Measurements from ENCODE around the gene CROCC2. TPM values are rescaled to one million over a fixed set of nuclear protein-coding genes. Genes with fewer than 3 reads are reported as not detected.

The CROCC2 gene
- total RNA-seq, 1 donor from 2014 or later: 3.4 TPM

DNA sequence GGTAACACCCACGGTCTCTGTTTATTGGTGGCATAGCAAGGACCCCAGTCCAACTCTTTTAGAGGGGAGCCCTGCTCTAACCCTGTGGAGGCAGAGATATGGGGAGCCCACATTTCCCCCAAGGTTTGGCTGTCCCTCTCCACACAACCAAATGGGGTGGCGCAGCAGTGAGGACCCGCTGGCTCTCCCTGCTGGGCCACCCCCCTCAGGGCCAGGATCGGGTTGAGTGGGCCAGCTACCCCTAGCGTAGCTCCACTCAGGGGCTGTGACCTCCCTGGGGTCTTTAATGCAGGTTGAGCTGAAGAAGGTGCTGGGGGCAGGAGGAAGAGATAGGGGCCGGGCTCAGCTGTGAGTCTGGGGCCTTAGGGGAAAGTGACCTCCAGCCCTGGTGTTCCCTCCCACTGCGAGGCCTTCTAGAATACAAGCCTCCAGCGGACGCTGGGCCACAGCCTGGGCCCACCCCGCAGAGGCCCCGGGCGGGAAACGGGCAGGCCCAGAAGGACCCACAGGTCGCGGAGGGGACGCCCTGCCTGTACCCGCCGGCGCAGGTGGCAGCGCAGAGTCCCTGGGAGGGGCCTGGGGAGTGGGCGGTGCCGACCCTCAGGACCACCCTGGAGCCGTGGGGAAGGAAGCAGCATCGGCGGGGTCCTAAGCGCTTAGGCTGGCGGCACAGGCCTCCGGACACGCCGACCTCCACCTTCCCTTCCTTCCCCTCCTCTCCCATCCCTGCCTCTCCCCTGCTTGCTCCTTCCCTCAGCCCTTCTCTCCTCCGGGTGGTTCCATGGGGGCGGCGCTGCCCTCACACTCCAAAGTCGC lies 9.6 kb downstream of the CROCC2 start:
- H3K36me3 ChIP-seq: no peaks in the 10 kb centered on the region
- no peak overlapping the region for H3K4me3 ChIP-seq
- no peak for ATAC-seq
- peaks cover 19% of the 10 kb centered on the region for H3K27me3 ChIP-seq (ENCODE audit: low read depth)
- DNase-seq: peak; percentile 46
- intact Hi-C loops (cut with DNase I): no loop called here
- TF ChIP-seq, protein P1, sequence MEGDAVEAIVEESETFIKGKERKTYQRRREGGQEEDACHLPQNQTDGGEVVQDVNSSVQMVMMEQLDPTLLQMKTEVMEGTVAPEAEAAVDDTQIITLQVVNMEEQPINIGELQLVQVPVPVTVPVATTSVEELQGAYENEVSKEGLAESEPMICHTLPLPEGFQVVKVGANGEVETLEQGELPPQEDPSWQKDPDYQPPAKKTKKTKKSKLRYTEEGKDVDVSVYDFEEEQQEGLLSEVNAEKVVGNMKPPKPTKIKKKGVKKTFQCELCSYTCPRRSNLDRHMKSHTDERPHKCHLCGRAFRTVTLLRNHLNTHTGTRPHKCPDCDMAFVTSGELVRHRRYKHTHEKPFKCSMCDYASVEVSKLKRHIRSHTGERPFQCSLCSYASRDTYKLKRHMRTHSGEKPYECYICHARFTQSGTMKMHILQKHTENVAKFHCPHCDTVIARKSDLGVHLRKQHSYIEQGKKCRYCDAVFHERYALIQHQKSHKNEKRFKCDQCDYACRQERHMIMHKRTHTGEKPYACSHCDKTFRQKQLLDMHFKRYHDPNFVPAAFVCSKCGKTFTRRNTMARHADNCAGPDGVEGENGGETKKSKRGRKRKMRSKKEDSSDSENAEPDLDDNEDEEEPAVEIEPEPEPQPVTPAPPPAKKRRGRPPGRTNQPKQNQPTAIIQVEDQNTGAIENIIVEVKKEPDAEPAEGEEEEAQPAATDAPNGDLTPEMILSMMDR (IDR thresholded peaks at IDR 0.05): no peak
- no peak overlapping the region for H3K27ac ChIP-seq
- no peaks in the 10 kb centered on the region for H3K9me3 ChIP-seq
- H3K4me1 ChIP-seq: peaks cover 41% of the 10 kb centered on the region

DNA sequence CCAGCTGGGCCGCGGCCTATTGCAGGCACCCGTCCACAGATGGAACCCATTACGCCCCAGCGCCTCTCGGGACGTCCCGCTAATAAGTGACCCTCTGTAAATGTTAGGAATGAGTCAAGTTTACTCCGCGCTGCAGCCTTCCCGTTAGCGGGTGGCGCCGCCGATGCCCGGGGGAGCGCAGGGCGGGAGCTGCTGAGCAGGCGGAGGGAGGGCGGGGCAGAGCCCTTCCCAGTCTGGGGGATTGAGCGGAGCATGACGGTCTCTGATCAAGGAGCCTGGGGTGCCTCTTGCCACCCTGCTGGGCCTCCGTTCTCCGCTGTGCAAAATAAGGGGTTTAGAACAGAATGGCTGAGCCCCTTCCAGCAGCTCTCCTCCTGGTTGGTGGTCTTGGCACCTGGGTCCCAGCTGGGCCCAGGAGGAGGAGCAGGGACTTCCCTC lies 10.5 kb downstream of the CROCC2 start:
- no peaks in the 10 kb centered on the region for H3K36me3 ChIP-seq
- H3K27ac ChIP-seq: no peak overlapping the region
- peaks cover 47% of the 10 kb centered on the region for H3K4me1 ChIP-seq
- TF ChIP-seq, protein P1 (IDR thresholded peaks at IDR 0.05): no peak
- intact Hi-C loops (cut with DNase I): no loop called here
- no peaks in the 10 kb centered on the region for H3K9me3 ChIP-seq
- no peak overlapping the region for H3K4me3 ChIP-seq
- H3K27me3 ChIP-seq (ENCODE audit: low read depth): peaks cover 19% of the 10 kb centered on the region
- DNase-seq (peak; percentile 52), ATAC-seq (peak; percentile 25 to 27)

- no peak overlapping the region for H3K4me3 ChIP-seq
- H3K9me3 ChIP-seq: no peaks in the 10 kb centered on the region
- H3K36me3 ChIP-seq: no peaks in the 10 kb centered on the region
- peak; percentile 41 for DNase-seq
- H3K27ac ChIP-seq: no peak overlapping the region
- ATAC-seq: no peak
- TF ChIP-seq, protein P1 (IDR thresholded peaks at IDR 0.05): no peak
- H3K27me3 ChIP-seq (ENCODE audit: low read depth): peaks cover 19% of the 10 kb centered on the region
- H3K4me1 ChIP-seq: peaks cover 47% of the 10 kb centered on the region
- intact Hi-C loops (cut with DNase I): no loop called here
Observed at GRCh38 chr2:240917009-240917683, 11.0 kb downstream of the CROCC2 start.

DNA sequence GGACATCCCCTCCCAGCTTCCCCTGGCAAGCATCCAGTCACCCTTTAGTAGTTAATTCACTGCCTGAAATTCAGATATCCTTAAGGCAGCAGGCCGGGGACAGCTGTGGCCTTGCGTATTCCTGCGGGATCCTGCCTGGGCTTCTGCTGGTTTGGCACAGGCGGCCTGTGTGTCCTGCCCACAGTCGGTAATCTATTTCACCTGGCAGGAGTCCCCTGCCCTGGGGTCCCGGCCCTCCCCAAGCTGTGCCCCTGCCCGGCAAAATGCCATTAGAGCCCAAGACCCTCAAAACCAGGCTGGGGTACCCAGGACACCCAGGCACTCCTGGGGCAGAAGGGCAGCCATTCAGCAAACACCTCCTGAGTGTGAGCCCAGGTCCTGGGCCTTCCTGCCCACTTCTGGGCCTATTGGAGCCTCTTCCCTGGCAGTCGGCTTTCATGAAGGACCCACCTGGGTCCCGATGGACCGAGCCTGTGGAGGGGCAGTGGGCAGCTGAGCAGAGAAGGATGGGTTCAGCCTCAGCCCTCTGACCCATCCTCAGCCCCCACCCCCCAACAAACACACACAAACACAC lies 11.6 kb downstream of the CROCC2 start:
- Histone ChIP-seq H3K27ac (peak overlapping the region; percentile 11), H3K4me3 (no peak overlapping the region), H3K4me1 (peaks cover 47% of the 10 kb centered on the region), H3K36me3 (no peaks in the 10 kb centered on the region), H3K27me3 (ENCODE audit: low read depth) (peaks cover 19% of the 10 kb centered on the region), H3K9me3 (no peaks in the 10 kb centered on the region)
- intact Hi-C loops (cut with DNase I): no loop called here
- TF ChIP-seq, protein P1 (IDR thresholded peaks at IDR 0.05): no peak
- DNase-seq (peak; percentile 43), ATAC-seq (no peak)

DNA sequence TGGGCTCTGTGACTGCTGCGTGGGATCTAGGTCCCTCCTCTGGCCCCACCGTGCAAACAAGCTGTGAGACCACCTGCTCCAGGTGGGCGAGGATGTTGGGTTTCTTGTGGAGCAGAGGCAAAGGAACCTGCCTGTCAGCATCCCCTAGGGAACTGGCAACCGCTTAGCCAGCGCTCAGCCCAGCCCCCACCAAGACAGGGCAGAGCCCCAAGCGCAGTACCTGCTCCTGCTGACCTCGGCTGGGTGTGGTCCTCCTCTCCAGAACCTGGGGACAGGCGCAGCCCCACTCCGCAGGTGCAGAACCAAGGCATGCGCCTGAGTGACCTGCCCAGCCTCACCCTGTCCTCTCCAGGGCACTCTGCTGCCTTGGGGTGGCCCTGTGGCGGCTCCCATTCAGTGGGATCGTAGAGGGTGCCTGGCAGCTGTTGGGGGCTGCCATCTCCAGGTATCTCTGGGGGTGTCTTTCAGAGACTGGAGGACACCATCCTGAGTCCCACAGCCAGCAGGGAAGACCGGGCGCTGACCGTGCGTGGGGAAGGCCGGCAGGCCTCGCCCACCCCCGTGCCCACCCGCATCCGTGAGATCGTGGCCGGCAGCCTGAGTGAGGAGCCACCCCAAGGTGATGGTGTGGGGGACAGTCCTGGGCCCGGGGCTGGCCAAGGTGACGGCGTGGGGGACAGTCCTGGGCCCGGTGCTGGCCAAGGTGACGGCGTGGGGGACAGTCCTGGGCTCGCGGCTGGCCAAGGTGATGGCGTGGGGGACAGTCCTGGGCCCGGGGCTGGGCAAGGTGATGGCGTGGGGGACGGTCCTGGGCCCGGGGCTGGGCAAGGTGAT lies 12.3 kb downstream of the CROCC2 start:
- Histone ChIP-seq H3K4me1 (peaks cover 41% of the 10 kb centered on the region), H3K27me3 (ENCODE audit: low read depth) (peaks cover 19% of the 10 kb centered on the region), H3K27ac (peak overlapping the region; percentile 11), H3K4me3 (no peak overlapping the region), H3K9me3 (no peaks in the 10 kb centered on the region), H3K36me3 (no peaks in the 10 kb centered on the region)
- DNase-seq (peak; percentile 46), ATAC-seq (no peak)
- TF ChIP-seq, protein P1 (IDR thresholded peaks at IDR 0.05): no peak
- intact Hi-C loops (cut with DNase I): no loop called here

All from lower lobe of right lung (tissue), 2 donors.